ENCODE measurements around the gene SLX9.
A peak's percentile ranks its signal among the peaks of the same experiment; 100 is the strongest.

Gene SLX9

GRCh38 chr21:45009616-45010015, 69.8 kb downstream of the SLX9 start:
- DNase-seq, result no peak

- DNase-seq, result no peak
Measured at GRCh38 chr21:45010096-45010495, 70.3 kb downstream of the SLX9 start.

DNA sequence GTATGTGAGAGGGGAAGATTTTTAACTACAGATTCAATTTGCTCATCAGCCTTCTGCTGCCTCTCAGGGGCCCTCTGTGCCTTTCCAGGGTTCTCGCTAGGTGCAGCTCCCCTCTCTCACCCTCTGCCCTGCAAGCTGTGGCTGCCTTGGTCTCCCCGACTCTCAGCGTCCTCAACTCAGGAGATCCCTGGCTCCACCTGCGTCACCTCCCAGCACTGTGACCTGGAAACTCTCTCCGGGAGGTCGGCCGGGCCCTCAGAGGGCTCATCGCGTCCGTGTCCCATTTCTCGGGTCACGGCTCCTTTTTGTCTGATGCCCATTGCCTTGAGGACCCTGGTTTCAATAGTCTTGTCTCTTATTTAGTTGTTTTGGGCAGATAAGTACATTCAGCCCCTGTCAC, 71.0 kb downstream of the SLX9 start:
- no peak for DNase-seq

DNA sequence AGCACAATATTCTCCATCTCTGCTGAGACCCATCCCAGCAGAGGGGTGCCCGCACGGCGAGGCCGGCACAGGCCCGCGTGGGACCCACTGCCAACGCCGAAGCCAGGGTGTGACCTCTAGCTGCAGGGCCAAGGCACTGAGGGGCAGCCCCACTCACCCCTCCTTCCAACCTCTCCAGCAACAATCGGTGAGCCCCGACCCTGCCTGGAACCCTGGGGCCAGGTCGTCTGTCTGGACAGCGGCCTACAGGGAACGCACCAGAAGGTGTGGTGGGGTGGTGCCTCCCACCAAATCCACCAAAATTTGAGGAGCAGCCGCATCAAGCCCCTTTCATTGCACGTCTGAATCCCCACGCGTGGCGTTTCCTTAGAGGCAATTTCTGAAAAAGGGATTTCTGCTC, 71.6 kb downstream of the SLX9 start:
- no peak for DNase-seq

- no peak for DNase-seq
Measured at GRCh38 chr21:45011911-45012661, 72.3 kb downstream of the SLX9 start.

GRCh38 chr21:45012662-45013259, 72.9 kb downstream of the SLX9 start:
- DNase-seq, result peak; percentile 75

GRCh38 chr21:45013260-45013841, 73.5 kb downstream of the SLX9 start:
- DNase-seq, result peak; percentile 36

- no peak for DNase-seq
Measured at GRCh38 chr21:45014747-45015468, 75.1 kb downstream of the SLX9 start.

DNA sequence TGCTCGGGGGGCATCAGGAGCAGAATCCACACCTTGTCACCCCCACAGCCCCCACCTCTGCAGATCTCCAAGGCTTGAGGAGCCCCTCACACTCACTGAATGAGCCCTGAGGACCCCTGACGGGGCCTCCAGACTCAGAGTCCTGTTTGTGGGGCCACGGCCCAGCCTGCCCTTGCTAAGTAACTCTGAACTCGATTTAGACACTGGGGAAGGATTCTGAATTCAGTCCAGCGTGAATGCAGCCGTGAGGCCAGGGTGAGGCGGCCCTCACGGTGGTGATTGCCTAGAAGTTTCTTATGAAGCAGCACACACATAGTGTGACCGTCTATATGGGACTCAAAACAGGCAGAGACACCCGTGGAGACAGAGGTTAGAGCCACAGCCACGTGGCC, 75.6 kb downstream of the SLX9 start:
- DNase-seq, result no peak

DNA sequence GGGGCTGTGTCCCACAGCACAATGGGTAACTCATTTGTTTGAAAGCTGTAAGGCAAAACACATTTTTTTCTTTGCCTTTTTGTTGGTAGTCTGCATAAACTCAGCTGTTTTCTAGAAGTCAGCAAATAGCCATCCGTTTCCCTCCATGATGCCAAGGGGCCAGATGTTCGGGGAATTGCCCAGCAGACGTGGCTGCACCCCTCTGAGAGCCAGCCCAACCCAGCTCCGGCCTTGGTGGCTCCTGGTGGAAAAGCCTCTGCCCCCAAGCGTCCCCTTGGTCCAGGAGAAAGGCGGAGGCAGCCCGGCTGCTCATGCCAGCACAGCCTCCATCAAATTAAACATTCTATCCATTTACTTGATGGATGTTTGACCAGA, 76.2 kb downstream of the SLX9 start:
- peak; percentile 35 for DNase-seq

GRCh38 chr21:45016406-45017038, 76.7 kb downstream of the SLX9 start:
- DNase-seq, result peak; percentile 39

- no peak for DNase-seq
Measured at GRCh38 chr21:45017039-45017960, 77.5 kb downstream of the SLX9 start.

- DNase-seq, result peak; percentile 36
Measured at GRCh38 chr21:45018131-45019075, 78.6 kb downstream of the SLX9 start.

DNA sequence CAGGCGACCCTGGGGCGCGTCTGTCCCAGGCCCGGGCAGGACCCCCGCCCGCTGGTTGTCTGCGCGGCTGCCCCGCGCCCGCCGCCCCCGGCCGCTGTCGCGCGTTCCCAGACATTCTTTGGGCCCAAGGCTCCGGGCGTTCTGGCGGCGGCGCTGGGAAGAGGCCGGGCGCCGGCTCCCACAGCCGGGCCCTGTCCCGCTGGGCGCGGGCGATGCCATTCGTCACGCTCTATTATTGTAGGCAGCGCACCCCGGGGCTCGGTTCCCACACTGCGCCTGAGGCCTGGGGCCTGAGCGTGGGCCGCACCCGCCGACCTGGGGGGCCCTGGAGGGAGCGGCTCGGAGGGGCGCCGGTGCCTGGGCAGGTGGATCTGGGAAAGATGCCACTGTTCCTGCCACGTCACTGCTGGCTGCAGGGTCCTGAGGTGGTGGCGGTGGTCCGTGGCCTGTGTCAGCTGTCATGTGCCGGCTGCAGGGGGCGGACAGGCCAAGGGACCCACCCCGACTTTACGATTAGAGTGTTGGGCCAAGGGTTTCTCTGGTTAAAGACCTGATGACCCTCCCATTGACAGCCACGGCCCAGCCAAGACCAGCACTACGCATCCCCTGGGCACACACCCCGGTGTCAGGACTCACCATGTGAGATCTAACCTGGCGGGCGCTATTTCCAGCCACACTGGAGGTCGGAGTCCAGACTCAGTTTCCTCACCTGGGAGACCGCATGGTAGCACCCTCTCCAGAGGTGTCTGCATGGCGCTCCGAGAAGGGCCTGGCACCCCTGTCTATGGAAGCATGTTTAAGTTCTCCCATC, 79.5 kb downstream of the SLX9 start:
- DNase-seq, result peak; percentile 39

GRCh38 chr21:45019887-45020537, 80.2 kb downstream of the SLX9 start:
- no peak for DNase-seq

- no peak for DNase-seq
Measured at GRCh38 chr21:45020629-45021427, 81.0 kb downstream of the SLX9 start.

- no peak for DNase-seq
Measured at GRCh38 chr21:45021428-45022347, 81.9 kb downstream of the SLX9 start.

GRCh38 chr21:45022348-45022675, 82.5 kb downstream of the SLX9 start:
- DNase-seq, result no peak

Measured in NCI-H69 (cell line).